ENCODE measurements around the gene ADGRB3.
A peak's percentile ranks its signal among the peaks of the same experiment; 100 is the strongest.

The ADGRB3 gene

DNA sequence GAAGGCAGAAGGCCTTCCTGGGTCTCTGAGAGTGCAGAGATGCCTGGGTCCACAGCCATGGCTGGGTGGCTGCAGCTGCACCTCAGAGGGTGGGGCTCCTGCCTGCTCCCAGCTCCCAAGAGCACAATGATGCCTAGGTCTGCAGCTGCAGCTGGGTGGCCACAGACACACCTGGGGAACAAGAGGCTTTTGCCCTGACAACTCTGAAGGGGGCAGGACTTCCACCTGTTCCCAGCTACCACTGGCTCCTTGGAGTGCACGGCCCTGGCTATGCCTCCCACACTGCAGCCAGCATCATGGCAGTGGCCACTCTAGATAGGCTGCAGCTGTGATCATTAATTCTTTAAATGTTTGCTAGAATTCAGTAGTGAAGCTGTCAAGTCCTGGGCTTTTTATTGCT is 511.3 kb downstream of the ADGRB3 start:
- no peak for DNase-seq

DNA sequence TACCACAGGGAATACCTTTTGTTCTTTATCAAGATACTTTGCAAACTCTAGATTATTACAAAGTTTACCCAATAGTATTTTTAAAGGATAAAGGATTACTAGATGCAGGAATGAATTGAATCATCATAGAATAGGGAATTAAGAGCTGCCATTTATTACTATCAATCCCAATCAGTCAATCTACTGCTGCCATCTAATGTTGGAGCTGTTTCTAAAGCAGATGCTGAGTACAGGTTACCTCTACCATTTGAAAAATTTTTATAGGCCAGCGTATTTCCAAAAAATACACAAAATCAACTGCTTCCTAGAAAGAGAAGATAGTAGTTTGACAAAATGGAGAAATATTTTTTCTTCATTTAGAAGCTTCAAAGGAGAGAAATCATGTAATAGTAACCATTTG is 520.4 kb downstream of the ADGRB3 start:
- DNase-seq, result no peak

DNA sequence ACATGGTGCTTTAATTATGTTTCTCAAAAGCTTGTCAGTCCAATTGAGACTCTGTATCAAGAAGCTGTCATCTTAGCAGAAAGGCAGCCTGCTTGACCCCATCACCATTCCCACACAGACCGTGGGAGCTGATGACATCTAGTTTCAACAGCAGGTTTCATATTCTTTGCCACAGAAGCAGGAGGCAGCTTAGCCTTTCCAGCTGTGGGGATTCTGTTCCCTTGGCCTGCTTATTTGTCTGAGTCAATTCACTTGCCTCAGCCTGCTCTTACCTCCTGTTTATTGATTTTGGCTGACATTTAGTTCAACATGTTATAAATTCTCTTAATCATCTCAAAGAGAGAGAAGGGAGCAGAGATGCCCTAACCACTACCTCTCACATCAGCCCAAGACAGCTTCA is 527.7 kb downstream of the ADGRB3 start:
- DNase-seq, result peak; percentile 66

DNA sequence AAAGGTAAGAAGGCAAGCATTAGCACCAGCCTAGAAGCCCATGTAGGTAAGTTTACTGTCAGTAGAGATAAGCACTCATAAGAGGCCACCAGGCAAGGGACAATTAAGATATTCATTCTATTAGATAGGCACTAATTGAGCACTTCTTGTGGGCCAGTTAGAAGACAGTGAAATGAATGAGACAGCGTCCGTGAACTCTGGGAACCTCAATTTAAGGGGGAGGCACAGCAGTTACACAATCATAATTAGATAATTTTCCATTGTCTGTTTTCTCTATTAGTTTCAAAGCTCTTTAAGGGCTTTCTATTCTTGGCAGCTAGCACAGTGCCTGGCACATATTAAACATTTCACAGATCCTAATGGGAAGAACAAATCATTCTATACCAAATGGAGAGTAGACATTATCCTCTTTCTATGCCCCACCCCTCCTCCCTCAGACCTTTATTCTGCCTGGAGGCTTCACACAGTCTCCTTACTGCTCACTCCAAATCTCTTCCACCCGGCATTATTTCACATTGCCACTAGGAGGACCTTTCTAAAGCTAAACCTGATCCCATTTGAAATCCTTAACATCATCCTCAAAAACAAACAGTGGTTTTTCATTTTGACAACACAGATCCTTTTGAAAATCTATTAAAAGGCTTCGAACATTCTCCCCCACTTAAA is 529.6 kb downstream of the ADGRB3 start:
- DNase-seq, result peak; percentile 60

DNA sequence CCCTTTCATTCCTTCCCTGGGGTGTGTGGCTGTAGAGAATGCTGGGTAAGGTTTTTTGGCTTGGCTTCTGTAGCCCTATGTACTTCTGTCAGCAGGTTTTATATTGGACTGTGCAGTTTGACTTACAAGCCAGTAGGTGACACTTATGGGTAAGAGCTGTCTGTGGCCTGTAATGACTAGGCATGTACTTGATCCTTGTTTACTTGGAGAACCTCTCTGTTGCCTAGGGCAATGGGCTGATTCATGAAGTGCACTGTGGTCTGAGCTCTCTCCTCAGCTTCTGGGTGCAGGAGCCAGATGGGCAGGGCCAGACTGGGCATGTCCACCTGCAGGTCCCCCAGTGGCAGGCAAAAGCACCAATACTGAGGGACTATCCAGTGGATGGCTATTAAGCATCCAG is 544.6 kb downstream of the ADGRB3 start:
- DNase-seq, result no peak

DNA sequence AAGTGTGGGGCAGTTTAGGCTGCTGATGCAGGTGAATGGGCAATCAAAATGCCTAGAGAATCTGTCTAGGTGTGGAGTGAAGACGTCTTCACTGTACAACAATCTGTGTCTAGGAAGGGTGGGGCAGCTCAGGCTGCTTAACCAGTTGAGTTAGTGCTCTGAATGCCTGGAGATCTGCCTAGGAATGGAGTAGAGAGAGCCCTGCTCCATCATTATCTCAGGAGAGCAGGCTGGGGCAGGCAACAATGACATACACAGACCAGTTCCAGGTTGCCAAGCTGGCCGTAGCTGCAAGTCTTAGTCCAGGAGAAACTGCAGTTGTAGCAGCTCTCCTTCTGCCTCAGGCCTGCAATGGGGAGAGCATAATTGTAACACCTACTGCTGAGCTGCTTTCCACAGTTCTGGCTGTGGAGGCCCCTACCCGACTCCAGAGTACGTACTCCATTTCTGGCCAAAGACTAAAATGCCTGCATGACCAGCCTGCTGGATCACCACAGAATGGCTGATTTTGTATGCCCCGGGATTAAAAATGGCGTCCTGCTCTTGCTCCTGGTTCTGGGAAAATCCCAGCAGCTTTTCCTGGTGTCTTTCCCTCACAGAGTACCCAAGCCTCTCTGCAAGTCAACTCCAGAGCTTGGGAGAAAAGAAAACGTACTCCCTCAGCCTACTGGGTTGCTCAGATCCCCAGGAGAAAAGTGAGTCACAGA is 545.4 kb downstream of the ADGRB3 start:
- DNase-seq, result no peak

DNA sequence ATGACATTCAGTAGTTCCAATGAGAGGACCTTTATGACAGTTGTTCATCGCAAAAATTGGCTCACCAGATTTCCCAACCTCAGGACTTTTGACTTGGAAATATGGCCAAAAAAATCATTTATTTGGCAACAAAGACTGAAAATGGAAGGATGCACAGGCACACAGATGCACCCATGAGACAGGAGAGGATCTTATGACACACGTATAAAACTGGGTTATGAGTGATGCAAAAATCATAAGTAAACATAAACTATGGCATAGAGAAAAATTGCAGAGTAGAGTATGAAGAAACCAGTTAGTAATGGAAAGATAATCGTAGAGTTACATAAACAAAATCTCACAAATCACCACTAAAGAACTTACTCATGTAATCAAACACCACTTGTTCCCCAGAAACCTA is 546.9 kb downstream of the ADGRB3 start:
- no peak for DNase-seq

DNA sequence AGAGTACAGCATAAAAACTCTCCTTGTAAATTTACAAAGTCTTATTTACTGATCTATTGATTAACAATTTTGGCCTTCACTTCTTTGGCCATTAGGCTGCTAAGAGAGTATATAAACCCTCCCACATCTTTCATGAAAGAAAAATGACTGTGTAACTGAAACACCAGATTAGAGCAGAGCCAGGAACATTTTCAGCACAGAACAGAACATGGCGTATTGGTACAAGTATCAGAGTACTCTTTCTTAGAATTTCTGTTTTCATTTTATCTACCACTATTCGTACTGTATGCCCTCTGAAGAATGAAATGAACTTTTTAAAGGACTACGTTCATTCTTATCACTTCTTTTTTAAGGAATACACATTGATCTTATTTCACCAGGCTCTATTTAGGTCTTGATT is 550.2 kb downstream of the ADGRB3 start:
- DNase-seq, result no peak

DNA sequence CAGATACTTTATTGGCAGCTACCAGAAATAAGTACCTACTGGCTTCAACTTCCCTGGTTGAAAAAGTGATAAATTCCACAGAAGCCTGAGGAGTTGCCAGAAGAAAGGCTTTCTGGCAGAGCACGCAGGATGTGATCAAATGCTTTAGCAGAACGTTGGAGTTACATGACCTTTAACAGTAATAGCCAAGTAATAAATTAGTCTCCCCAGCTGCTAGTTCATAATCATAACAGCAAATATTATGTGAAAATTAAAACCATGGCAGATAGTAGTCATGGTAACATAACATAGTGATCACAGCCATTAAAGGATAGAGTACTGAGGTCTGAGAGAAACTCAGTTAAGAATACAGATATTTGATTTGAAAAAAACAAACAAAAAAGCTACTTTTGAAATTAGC is 567.7 kb downstream of the ADGRB3 start:
- DNase-seq, result no peak

DNA sequence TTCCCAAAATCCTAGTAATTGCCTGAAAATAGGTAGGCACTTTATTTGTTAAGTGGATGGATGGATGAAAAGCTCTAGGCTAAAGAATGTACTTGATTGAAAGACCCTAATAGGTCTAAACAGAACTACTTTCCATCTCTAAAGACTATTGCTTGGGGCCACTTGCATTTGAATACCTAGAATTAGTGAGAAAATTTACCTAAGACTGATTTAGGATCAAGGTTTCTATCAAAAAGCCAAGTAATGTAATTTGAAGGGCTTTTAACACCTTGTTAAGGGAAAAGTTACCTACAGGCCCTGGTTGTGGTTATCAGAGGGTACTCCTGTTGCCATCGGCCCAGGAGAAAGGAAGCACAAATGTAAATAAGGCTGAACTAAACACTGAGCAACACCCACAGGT is 581.0 kb downstream of the ADGRB3 start:
- no peak for DNase-seq

DNA sequence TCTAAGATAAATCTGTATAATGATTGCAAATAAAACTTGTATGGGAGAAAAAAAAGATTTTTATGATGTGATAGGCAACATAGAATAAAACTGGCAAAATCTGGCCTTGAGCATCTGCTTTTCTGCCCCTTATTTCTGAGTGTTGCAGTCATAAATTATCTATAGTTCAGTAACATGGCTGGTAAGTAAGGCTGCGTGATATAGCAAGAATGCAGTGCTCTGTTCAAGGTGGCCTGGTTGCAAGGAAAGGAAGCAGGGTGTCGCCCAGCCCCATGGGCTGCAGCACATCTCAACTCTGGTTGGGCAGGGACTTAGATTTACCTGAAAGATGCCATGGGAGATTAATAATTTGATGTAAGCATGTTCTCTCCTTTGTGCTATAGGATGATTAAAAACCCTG is 582.3 kb downstream of the ADGRB3 start:
- no peak for DNase-seq

DNA sequence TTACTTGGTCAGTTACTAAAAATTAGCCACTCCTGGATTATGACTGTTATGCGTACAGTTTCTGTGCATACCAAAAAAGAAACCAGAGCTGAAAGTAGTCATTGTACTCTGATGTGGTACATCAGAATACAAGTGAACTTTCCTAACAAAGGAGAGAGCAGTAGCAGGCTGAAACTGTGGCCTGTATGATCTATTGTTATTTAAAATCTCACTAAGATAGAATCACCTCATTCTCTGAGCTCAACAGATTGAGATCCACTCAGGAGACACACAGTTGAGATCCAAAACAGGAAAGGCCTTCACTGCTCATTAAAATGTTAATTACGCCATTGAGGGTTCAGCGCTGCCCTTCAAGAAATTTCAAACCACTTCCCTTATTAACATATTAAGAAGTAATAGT is 585.3 kb downstream of the ADGRB3 start:
- no peak for DNase-seq

DNA sequence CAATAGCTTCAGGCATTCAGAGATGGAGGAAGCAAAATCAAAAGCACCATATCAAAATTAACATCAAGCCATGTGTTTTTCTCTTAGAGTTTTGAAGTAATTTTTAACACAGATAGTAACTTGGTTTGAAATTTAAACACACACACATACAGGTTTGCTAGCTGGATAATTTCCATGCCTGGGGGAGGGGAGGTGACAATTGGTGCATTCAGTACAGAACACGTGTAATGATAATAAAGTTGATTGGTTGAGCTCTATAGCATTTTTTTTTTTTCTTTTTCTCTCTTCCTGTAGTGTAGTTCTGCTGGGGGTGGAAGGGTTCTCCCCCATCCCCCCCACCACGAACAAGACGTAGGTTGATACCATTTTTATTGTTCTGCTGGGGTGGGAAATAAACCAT is 596.9 kb downstream of the ADGRB3 start:
- no peak for DNase-seq

DNA sequence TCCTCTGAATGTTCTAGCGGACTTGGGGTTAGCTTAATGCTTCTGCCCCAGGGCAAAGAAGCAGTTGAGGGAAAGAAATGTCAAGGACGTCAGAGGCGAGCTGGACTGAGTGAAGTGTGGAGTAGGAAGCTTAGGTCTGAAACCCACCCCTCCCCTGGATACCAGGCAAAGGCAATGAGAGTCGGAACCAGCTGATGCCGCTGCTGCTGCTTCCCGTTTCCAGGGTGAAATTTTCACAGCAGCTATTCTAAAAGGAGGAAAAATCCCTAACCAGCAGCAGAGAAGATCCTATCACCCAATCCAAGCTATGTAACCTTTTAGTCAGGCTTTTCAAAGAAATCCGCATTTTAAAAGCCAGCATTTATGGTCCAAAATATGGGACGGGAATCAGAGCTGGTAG is 597.4 kb downstream of the ADGRB3 start:
- peak; percentile 79 for DNase-seq

DNA sequence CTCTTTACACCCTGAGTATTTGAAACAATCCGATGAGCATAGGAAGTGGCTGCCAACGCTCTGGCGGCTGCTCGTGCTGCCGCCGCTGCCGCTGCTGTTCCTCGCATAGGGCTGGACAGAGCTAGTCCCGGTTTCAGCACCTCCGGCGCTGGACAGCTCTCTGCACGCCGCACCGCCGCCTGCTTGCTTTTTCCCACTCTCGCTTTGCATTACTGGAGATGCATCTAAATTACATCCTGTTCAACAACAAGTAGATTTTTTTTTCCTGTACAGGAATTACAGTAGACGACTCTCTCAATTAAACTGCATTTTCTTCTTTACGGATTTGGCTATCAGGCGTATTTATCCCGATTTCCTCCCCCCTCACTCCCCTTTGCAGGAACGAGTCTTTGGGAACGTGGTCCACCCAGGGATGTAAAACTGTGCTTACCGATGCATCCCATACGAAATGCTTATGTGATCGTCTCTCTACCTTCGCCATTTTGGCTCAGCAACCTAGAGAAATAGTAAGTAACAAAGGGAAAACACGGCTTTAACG is 597.9 kb downstream of the ADGRB3 start:
- DNase-seq, result peak; percentile 92

DNA sequence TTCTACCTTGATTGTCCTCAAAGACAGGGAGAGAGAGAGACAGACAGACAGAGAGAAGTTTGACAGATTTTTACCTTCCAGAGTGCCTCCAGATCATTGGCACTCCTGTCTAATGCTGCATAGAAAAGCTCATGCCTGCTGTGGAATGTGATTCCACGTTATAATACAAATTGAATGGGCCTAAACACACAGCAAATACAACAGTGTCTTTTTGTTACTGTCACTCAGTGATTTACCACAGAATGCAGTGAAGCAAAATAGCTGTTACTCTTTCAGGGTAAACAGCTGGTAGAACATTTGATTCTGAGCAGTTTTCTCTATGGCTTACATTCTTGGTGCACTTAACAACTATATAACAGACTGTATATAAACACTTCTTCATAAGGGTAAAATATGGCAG is 603.0 kb downstream of the ADGRB3 start:
- DNase-seq, result no peak

DNA sequence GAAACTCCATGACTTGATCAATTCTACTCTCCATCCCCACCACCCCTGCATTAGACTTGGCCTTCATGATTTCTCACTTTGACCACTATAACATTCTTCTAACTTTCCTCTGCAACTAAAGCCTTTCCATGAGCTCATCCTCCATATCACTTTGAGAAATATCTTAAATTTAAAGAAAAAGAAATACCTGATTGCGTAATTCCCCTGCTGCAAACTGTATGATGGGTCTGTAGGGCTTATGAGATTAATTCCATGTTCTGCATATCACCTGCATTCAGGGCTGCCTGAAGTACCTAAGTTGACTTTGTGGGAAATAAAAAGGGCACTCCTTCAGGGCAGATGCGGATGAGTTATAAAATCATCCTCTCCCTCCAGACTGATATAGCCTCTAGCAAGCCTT is 611.9 kb downstream of the ADGRB3 start:
- no peak for DNase-seq

DNA sequence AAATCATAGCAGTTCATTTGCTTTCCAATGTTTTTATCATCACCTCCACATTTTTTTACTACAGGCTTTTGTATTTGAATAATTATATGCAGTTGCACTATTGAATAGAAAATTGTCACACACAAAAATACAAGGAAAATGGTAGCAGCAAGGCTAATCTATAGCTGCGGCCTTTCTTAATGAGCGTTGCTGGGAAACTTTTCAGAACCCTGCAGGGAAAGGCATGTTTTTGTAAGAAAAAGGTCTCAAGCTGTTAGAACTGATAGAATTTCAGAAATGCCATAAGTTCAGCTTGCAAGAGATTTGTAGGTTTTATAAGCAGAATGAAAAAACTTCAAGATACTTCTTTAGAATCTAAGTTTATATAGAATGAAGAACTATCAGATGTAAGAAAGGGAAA is 625.9 kb downstream of the ADGRB3 start:
- DNase-seq, result no peak

DNA sequence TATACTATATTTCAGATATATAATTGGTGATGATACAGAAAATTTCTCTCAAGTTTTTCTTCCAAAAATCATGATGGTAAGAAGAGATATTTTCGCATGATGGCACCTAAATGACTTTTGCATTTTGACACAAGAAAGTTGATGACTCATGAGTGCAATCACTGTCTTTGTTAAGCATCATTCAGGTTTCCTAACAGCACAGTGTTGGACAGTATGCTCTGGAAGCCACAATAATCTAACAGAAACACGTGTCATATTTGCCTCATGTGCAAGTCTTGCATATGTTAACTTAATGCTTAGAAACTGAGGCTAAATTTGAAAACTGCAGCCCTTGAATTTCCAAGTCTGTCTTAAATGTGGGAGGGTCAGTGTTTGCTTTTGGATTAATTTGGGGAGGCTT is 628.2 kb downstream of the ADGRB3 start:
- DNase-seq, result no peak

DNA sequence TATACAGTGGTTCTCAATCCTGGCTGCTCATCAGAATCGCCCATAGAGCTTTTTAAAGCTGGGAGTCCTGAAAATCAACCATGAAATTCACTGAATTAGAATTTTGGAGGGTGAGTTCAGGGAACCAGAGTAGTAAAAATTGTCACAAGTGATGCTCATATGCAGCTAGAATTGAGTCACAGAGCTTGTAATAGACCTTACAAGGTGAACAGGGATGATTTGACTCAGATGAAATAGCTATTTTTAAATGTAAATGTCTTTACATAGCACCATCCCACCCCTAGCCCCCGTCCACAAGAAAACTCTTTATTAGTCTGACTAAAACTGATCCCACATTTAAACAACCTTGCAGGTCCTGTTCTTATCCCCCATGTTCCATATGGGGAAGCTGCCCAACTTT is 630.0 kb downstream of the ADGRB3 start:
- no peak for DNase-seq

DNA sequence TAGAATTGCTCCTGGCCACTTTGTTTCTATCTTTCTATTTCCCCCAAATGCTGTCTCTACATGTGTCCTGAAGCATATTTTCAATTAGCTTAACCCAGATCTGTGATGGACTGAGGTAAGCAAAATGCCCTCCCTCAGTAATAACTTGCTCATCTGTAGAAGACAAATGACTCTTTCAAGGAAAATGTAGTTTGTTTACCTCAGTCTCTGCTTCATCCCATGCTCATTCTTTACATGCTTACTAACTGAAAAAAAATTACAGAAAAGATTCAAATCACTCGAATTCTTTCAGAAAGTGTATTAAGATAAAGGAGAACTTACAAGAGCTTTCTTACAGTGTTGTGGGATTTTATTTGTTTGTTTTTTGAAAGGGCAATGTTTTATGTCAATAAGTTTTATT is 630.6 kb downstream of the ADGRB3 start:
- no peak for DNase-seq

DNA sequence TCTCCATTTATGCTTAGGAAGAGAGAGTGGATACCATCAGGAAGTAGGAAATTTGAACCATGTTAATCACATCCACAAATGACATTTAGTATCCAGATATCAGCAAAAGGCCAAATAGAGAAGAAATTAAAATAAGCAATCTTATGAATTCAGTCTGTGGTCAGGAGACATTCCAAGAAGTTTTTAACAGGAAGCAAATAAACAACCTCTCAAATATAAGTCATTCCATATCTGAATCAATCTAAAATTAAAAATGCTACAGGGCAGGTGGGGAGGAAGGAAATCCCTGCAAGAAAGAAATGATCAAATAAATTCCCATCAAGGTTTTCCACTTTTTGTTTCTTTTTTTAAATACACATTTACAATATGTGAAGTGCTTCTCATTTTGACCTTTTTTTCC is 641.1 kb downstream of the ADGRB3 start:
- DNase-seq, result no peak

DNA sequence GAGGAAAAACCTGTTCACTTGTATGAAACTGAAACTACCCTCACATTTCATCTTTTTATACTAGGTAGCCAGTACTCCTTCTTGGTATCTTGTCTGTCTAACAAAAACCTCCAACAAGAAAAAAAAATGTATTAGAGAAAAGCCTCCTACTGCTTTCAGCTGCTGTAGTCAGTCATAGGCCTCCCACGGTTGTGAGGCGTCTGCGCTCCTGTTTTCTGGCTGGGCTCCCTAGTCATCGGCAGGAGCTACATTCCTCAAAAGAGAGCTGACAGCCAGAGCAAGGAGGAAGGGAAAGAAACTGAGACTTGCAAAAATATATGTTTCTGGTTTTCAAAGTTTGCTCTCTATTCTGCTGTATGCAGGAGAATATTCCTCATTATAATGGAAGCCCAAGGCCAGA is 644.7 kb downstream of the ADGRB3 start:
- DNase-seq, result no peak

DNA sequence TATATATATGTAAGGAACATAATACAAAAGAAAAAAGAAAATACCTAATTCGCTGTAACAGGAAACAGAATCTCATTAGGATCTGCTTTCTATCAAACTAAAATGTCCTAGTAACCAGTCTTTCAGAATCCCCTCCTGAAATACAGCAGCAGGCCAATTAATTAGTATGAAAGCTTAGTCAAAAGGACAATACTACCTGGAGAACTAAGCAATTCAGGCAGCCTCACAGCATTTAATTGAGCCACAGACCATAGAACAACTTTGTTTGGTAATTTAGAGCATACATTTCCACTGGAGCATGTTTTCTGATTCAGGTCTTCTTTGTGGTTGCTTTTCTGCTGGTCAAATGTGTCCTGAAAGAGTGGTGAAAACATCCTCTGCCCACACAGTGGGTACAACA is 645.8 kb downstream of the ADGRB3 start:
- no peak for DNase-seq
